ENCODE data around the gene CACNA1H. TPM values are rescaled to one million over a fixed set of nuclear protein-coding genes. Genes with fewer than 3 reads are reported as not detected.

Gene CACNA1H
- total RNA-seq, 1 donor from 2014 or later: 0.05 TPM

- H3K4me3 Mint-ChIP-seq: no peak overlapping the region
- no peaks in the 10 kb centered on the region for H3K4me1 Mint-ChIP-seq
- intact Hi-C loops (cut with micrococcal nuclease): no loop called here
- H3K36me3 Mint-ChIP-seq (ENCODE audit: low read depth): no peaks in the 10 kb centered on the region
- H3K27me3 Mint-ChIP-seq: no peaks in the 10 kb centered on the region
- DNase-seq: no peak
- no peaks in the 10 kb centered on the region for H3K9me3 Mint-ChIP-seq
- H3K27ac Mint-ChIP-seq: no peak overlapping the region
Observed at GRCh38 chr16:1127971-1128715, 24.8 kb upstream of the CACNA1H start.

GRCh38 chr16:1129106-1129960 lies 23.6 kb upstream of the CACNA1H start:
- H3K27me3 Mint-ChIP-seq: no peaks in the 10 kb centered on the region
- no peak for DNase-seq
- H3K27ac Mint-ChIP-seq: no peak overlapping the region
- no peak overlapping the region for H3K4me3 Mint-ChIP-seq
- no peaks in the 10 kb centered on the region for H3K4me1 Mint-ChIP-seq
- H3K36me3 Mint-ChIP-seq (ENCODE audit: low read depth): no peaks in the 10 kb centered on the region
- no peaks in the 10 kb centered on the region for H3K9me3 Mint-ChIP-seq
- intact Hi-C loops (cut with micrococcal nuclease): no loop called here

GRCh38 chr16:1130382-1130781 lies 22.5 kb upstream of the CACNA1H start:
- no peaks in the 10 kb centered on the region for H3K36me3 Mint-ChIP-seq (ENCODE audit: low read depth)
- no peak for DNase-seq
- H3K27ac Mint-ChIP-seq: no peak overlapping the region
- no peak overlapping the region for H3K4me3 Mint-ChIP-seq
- H3K4me1 Mint-ChIP-seq: no peaks in the 10 kb centered on the region
- no peaks in the 10 kb centered on the region for H3K9me3 Mint-ChIP-seq
- no peaks in the 10 kb centered on the region for H3K27me3 Mint-ChIP-seq
- intact Hi-C loops (cut with micrococcal nuclease): no loop called here

- intact Hi-C loops (cut with micrococcal nuclease): no loop called here
- Mint-ChIP-seq H3K36me3 (ENCODE audit: low read depth) (no peaks in the 10 kb centered on the region), H3K27ac (no peak overlapping the region), H3K9me3 (no peaks in the 10 kb centered on the region), H3K4me3 (no peak overlapping the region), H3K27me3 (no peaks in the 10 kb centered on the region), H3K4me1 (no peaks in the 10 kb centered on the region)
- DNase-seq: no peak
Observed at GRCh38 chr16:1131378-1131994, 21.4 kb upstream of the CACNA1H start.

- H3K4me3 Mint-ChIP-seq: no peak overlapping the region
- H3K9me3 Mint-ChIP-seq: no peaks in the 10 kb centered on the region
- no peaks in the 10 kb centered on the region for H3K36me3 Mint-ChIP-seq (ENCODE audit: low read depth)
- no peak overlapping the region for H3K27ac Mint-ChIP-seq
- no peaks in the 10 kb centered on the region for H3K4me1 Mint-ChIP-seq
- no peaks in the 10 kb centered on the region for H3K27me3 Mint-ChIP-seq
- DNase-seq: no peak
- intact Hi-C loops (cut with micrococcal nuclease): no loop called here
Observed at GRCh38 chr16:1132431-1132830, 20.5 kb upstream of the CACNA1H start.

- no peak for DNase-seq
- Mint-ChIP-seq H3K36me3 (ENCODE audit: low read depth) (no peaks in the 10 kb centered on the region), H3K4me3 (no peak overlapping the region), H3K27ac (no peak overlapping the region), H3K4me1 (no peaks in the 10 kb centered on the region), H3K27me3 (no peaks in the 10 kb centered on the region), H3K9me3 (no peaks in the 10 kb centered on the region)
- intact Hi-C loops (cut with micrococcal nuclease): no loop called here
Observed at GRCh38 chr16:1133271-1133670, 19.6 kb upstream of the CACNA1H start.

- H3K4me3 Mint-ChIP-seq: no peak overlapping the region
- intact Hi-C loops (cut with micrococcal nuclease): no loop called here
- no peaks in the 10 kb centered on the region for H3K4me1 Mint-ChIP-seq
Observed at GRCh38 chr16:1133810-1134520, 18.9 kb upstream of the CACNA1H start.

GRCh38 chr16:1134776-1135458 lies 18.0 kb upstream of the CACNA1H start:
- Mint-ChIP-seq H3K27ac (no peak overlapping the region), H3K36me3 (ENCODE audit: low read depth) (no peaks in the 10 kb centered on the region), H3K27me3 (no peaks in the 10 kb centered on the region), H3K4me1 (no peaks in the 10 kb centered on the region), H3K9me3 (no peaks in the 10 kb centered on the region), H3K4me3 (no peak overlapping the region)
- DNase-seq: no peak
- intact Hi-C loops (cut with micrococcal nuclease): no loop called here

More at GRCh38 chr16:1133810-1134520, 18.9 kb upstream of the CACNA1H start:
- DNase-seq: no peak
- H3K27ac Mint-ChIP-seq: no peak overlapping the region
- H3K9me3 Mint-ChIP-seq: no peaks in the 10 kb centered on the region
- no peaks in the 10 kb centered on the region for H3K36me3 Mint-ChIP-seq (ENCODE audit: low read depth)
- no peaks in the 10 kb centered on the region for H3K27me3 Mint-ChIP-seq

- Mint-ChIP-seq H3K27me3 (no peaks in the 10 kb centered on the region), H3K27ac (no peak overlapping the region), H3K4me3 (no peak overlapping the region), H3K9me3 (no peaks in the 10 kb centered on the region), H3K36me3 (ENCODE audit: low read depth) (no peaks in the 10 kb centered on the region), H3K4me1 (no peaks in the 10 kb centered on the region)
- intact Hi-C loops (cut with micrococcal nuclease): no loop called here
- DNase-seq: no peak
Observed at GRCh38 chr16:1135459-1135825, 17.5 kb upstream of the CACNA1H start.

- Mint-ChIP-seq H3K9me3 (no peaks in the 10 kb centered on the region), H3K27ac (no peak overlapping the region), H3K36me3 (ENCODE audit: low read depth) (no peaks in the 10 kb centered on the region), H3K4me3 (no peak overlapping the region), H3K27me3 (no peaks in the 10 kb centered on the region), H3K4me1 (no peaks in the 10 kb centered on the region)
- intact Hi-C loops (cut with micrococcal nuclease): no loop called here
- no peak for DNase-seq
Observed at GRCh38 chr16:1137604-1138003, 15.3 kb upstream of the CACNA1H start.

- Mint-ChIP-seq H3K27ac (no peak overlapping the region), H3K9me3 (no peaks in the 10 kb centered on the region), H3K36me3 (ENCODE audit: low read depth) (no peaks in the 10 kb centered on the region), H3K4me3 (no peak overlapping the region), H3K4me1 (no peaks in the 10 kb centered on the region), H3K27me3 (no peaks in the 10 kb centered on the region)
- intact Hi-C loops (cut with micrococcal nuclease): no loop called here
- no peak for DNase-seq
Observed at GRCh38 chr16:1140582-1141162, 12.2 kb upstream of the CACNA1H start.

- no peaks in the 10 kb centered on the region for H3K4me1 Mint-ChIP-seq
- H3K27ac Mint-ChIP-seq: no peak overlapping the region
- H3K36me3 Mint-ChIP-seq (ENCODE audit: low read depth): no peaks in the 10 kb centered on the region
- intact Hi-C loops (cut with micrococcal nuclease): no loop called here
- DNase-seq: no peak
- no peak overlapping the region for H3K4me3 Mint-ChIP-seq
- H3K27me3 Mint-ChIP-seq: no peaks in the 10 kb centered on the region
- no peaks in the 10 kb centered on the region for H3K9me3 Mint-ChIP-seq
Observed at GRCh38 chr16:1141191-1141590, 11.7 kb upstream of the CACNA1H start.

- Mint-ChIP-seq H3K9me3 (no peaks in the 10 kb centered on the region), H3K27me3 (no peaks in the 10 kb centered on the region), H3K27ac (no peak overlapping the region), H3K4me1 (no peaks in the 10 kb centered on the region), H3K36me3 (ENCODE audit: low read depth) (no peaks in the 10 kb centered on the region), H3K4me3 (no peak overlapping the region)
- intact Hi-C loops (cut with micrococcal nuclease): no loop called here
- DNase-seq: no peak
Observed at GRCh38 chr16:1141716-1142115, 11.2 kb upstream of the CACNA1H start.
